Uterus (tissue), 4 donors: ENCODE results near the gene PANX2. TPM values are rescaled to one million over a fixed set of nuclear protein-coding genes. Genes with fewer than 3 reads are reported as not detected.

Source experiments
- DNase-seq, 2 donors: peaks; one replicate each; pipeline ENCODE4 v3.0.0-alpha.2; 2019 to 2020
- H3K27ac ChIP-seq, 2 donors: fragments of 200-600 bp; sonication (generic); 1 replicate in 1 of 2; 2 replicates in 1 of 2; pipeline ENCODE4 v1.5.1; 2016 to 2018
- H3K27me3 ChIP-seq, 2 donors: fragments of 200-600 bp; sonication (generic); one replicate each; pipeline ENCODE4 v1.5.1; 2018 to 2019; ENCODE audit warnings: control low read depth in 1 of 2
- H3K36me3 ChIP-seq, 2 donors: fragments of 200-600 bp; sonication (generic); one replicate each; pipeline ENCODE4 v1.5.1; 2019; ENCODE audit warnings: control low read depth in 1 of 2
- H3K4me1 ChIP-seq, 2 donors: fragments of 200-600 bp; sonication (generic); one replicate each; pipeline ENCODE4 v1.5.1; 2018 to 2019; ENCODE audit warnings: control low read depth in 1 of 2
- H3K4me3 ChIP-seq, 2 donors: fragments of 200-600 bp; sonication (generic); 1 replicate in 1 of 2; 2 replicates in 1 of 2; pipeline ENCODE4 v1.5.1; 2018 to 2019; ENCODE audit warnings: mild to moderate bottlenecking in 1 of 2
- H3K9me3 ChIP-seq, 2 donors: fragments of 200-600 bp; sonication (generic); one replicate each; pipeline ENCODE4 v1.5.1; 2019; ENCODE audit warnings: control low read depth in 1 of 2
- POLR2A ChIP-seq, 2 donors: fragments of 450-650 bp; IDR thresholded peaks; one replicate each; pipeline ENCODE4 v1.6.1; 2016; ENCODE audit warnings: antibody characterized with exemption in 2 of 2, mild to moderate bottlenecking in 1 of 2, moderate library complexity in 1 of 2
- intact Hi-C: fragments of 100-400 bp; cut with DNase I; formaldehyde crosslinking; loops from one replicate; pipeline ENCODE4 v1.15.1; 2023; ENCODE audit warnings: low total_unique reads
- total RNA-seq, 4 donors: library from RNA; depleted of rRNA in 3 of 4; stranded (reverse); fragments of >200 nt in 3 of 4; gene quantifications; one replicate each; pipeline versions ENCODE4 v1.1.0 to v1.2.4, GENCODE V29; 2014 to 2023
- TF ChIP-seq, protein P1 (sequence below), 4 experiments: fragments of 200-600 bp in 2 of 4; fragments of 450-650 bp in 2 of 4; sonication (generic) in 2 of 4; IDR thresholded peaks; one replicate each; pipeline ENCODE4 v1.5.1; 2016 to 2019; ENCODE audit warnings: antibody characterized with exemption in 4 of 4, mild to moderate bottlenecking in 2 of 4, moderate library complexity in 1 of 4
- donor health status: DM: yes; HTN: yes; CAD: no.

PANX2 gene
- total RNA-seq, 4 donors from 2014 or later = 0.35 to 0.43 TPM; not detected in 2

GRCh38 chr22:50192436-50193204 is 22.1 kb downstream of the PANX2 start:
- no peaks in the 10 kb centered on the region for H3K9me3 ChIP-seq
- peaks cover 0 to 21% of the 10 kb centered on the region in 2 donors for H3K4me1 ChIP-seq
- intact Hi-C loops = no loop called here
- TF ChIP-seq POLR2A (IDR thresholded peaks at IDR 0.05) = no peak
- TF ChIP-seq, protein P1, sequence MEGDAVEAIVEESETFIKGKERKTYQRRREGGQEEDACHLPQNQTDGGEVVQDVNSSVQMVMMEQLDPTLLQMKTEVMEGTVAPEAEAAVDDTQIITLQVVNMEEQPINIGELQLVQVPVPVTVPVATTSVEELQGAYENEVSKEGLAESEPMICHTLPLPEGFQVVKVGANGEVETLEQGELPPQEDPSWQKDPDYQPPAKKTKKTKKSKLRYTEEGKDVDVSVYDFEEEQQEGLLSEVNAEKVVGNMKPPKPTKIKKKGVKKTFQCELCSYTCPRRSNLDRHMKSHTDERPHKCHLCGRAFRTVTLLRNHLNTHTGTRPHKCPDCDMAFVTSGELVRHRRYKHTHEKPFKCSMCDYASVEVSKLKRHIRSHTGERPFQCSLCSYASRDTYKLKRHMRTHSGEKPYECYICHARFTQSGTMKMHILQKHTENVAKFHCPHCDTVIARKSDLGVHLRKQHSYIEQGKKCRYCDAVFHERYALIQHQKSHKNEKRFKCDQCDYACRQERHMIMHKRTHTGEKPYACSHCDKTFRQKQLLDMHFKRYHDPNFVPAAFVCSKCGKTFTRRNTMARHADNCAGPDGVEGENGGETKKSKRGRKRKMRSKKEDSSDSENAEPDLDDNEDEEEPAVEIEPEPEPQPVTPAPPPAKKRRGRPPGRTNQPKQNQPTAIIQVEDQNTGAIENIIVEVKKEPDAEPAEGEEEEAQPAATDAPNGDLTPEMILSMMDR (IDR thresholded peaks at IDR 0.05) = no peak
- no peaks in the 10 kb centered on the region for H3K27me3 ChIP-seq
- H3K27ac ChIP-seq = no peak overlapping the region
- no peak for DNase-seq
- H3K4me3 ChIP-seq = no peak overlapping the region
- no peaks in the 10 kb centered on the region for H3K36me3 ChIP-seq

- DNase-seq = no peak
- H3K4me3 ChIP-seq = no peak overlapping the region
- H3K9me3 ChIP-seq = no peaks in the 10 kb centered on the region
- no peaks in the 10 kb centered on the region for H3K36me3 ChIP-seq
- intact Hi-C loops = no loop called here
- TF ChIP-seq, protein P1 (IDR thresholded peaks at IDR 0.05) = no peak
- H3K4me1 ChIP-seq = peaks cover 0 to 21% of the 10 kb centered on the region in 2 donors
- no peaks in the 10 kb centered on the region for H3K27me3 ChIP-seq
- H3K27ac ChIP-seq = no peak overlapping the region
These were observed 23.1 kb downstream of the PANX2 start for GRCh38 chr22:50193621-50194020.

DNA sequence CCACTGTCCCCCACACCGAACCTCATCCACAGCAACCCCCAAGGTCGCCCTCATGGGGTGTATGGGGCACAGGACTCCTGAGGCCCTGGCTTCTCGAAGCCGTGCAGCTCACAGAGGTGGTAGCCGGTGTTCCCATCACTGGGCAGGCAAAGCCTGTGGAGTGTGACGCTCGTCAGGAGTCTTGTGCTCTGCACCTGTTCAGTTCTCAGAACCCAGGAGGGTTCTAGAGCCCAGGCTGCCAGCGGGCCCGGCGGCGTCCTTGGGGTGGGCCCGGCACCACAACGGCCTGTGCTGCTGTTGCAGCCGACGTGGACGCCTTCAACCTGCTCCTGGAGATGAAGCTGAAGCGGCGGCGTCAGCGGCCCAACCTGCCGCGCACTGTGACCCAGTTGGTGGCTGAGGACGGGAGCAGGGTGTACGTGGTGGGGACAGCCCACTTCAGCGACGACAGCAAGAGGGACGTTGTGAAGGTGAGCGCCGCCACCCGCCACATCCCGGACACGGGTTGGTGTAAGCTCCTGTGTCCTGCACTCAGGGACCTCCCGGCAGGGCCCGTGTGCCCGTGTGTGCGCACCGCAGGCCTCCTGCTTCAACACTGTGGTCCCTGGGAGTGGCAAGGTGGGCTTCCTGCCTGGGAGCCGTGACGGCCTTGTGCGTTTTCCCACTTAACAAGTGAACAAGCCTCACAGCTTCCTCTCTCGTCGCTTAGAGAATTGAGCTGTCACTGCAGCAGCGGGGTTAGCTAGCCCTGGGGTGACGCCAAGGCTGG is 23.7 kb downstream of the PANX2 start:
- Histone ChIP-seq H3K27ac (no peak overlapping the region), H3K4me1 (peaks cover 0 to 18% of the 10 kb centered on the region in 2 donors), H3K36me3 (no peaks in the 10 kb centered on the region), H3K9me3 (no peaks in the 10 kb centered on the region), H3K27me3 (no peaks in the 10 kb centered on the region), H3K4me3 (no peak overlapping the region)
- TF ChIP-seq, protein P1 (IDR thresholded peaks at IDR 0.05) = no peak
- TF ChIP-seq POLR2A (IDR thresholded peaks at IDR 0.05) = no peak
- DNase-seq = no peak
- intact Hi-C loops = no loop called here

DNA sequence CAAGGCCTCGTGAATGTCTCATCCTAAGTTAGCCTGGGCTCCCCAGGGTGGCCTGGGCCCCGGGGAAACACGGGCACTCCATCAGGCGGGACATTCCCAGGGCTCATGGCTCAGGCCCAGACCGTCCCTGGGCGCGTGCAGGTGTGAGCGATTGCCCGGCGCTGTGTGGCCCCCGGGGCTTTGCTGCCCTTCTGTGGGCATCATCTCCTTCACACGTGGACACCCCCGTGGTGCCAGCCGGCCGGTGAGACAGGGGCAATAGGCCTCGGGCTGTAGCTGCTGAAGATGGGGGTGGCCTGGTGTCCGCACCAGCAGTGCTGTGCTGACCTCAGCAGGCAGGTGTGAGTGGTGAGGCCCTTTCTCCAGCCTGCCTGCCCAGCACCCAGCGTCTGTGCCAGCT is 25.7 kb downstream of the PANX2 start:
- no peaks in the 10 kb centered on the region for H3K36me3 ChIP-seq

More for the DNA sequence above, 25.7 kb downstream of the PANX2 start:
- TF ChIP-seq, protein P1 (IDR thresholded peaks at IDR 0.05) = no peak
- TF ChIP-seq POLR2A (IDR thresholded peaks at IDR 0.05) = no peak
- Histone ChIP-seq H3K4me1 (peaks cover 0 to 1% of the 10 kb centered on the region in 2 donors), H3K9me3 (no peaks in the 10 kb centered on the region), H3K27me3 (no peaks in the 10 kb centered on the region), H3K27ac (no peak overlapping the region), H3K4me3 (no peak overlapping the region)
- no peak for DNase-seq
- intact Hi-C loops = no loop called here
